GM21723 (cell line): ENCODE results near the gene GFRA4.

Source experiments
- ATAC-seq: cut with Tn5 transposase; IDR thresholded peaks from one replicate; pipeline ENCODE4 v1.9.1; 2021; ENCODE audit warnings: mild to moderate bottlenecking, moderate library complexity; ENCODE audit not compliant: unreplicated experiment

The GFRA4 gene

GRCh38 chr20:3674995-3675900, 12.0 kb upstream of the GFRA4 start:
- ATAC-seq: no peak

- ATAC-seq: no peak
Observed at GRCh38 chr20:3674447-3674846, 11.2 kb upstream of the GFRA4 start.

- ATAC-seq: no peak
Observed at GRCh38 chr20:3673221-3674070, 10.2 kb upstream of the GFRA4 start.

- ATAC-seq: no peak
Observed at GRCh38 chr20:3672547-3673171, 9.5 kb upstream of the GFRA4 start.

GRCh38 chr20:3671986-3672546, 8.9 kb upstream of the GFRA4 start:
- no peak for ATAC-seq

- no peak for ATAC-seq
Observed at GRCh38 chr20:3670945-3671344, 7.7 kb upstream of the GFRA4 start.

GRCh38 chr20:3670511-3670910, 7.3 kb upstream of the GFRA4 start:
- no peak for ATAC-seq

GRCh38 chr20:3669710-3670367, 6.6 kb upstream of the GFRA4 start:
- no peak for ATAC-seq

- ATAC-seq: no peak
Observed at GRCh38 chr20:3667434-3668037, 4.3 kb upstream of the GFRA4 start.

GRCh38 chr20:3663858-3664257, 659 bp upstream of the GFRA4 start:
- ATAC-seq: no peak

GRCh38 chr20:3661814-3662665, 1.2 kb downstream of the GFRA4 start:
- no peak for ATAC-seq

- ATAC-seq: no peak
Observed at GRCh38 chr20:3661060-3661813, 2.0 kb downstream of the GFRA4 start.

- ATAC-seq: no peak
Observed at GRCh38 chr20:3660262-3661059, 2.7 kb downstream of the GFRA4 start.

GRCh38 chr20:3659492-3660261, 3.5 kb downstream of the GFRA4 start:
- ATAC-seq: no peak

GRCh38 chr20:3658716-3659491, 4.3 kb downstream of the GFRA4 start:
- peak; percentile 94 for ATAC-seq

GRCh38 chr20:3658019-3658715, 5.0 kb downstream of the GFRA4 start:
- no peak for ATAC-seq
